Activated CD8-positive, alpha-beta memory T cell treated with anti-CD3 and anti-CD28 coated beads for 24 hours (primary cell): ENCODE measurements around the gene PGA3.
"Not testable (repeated sequence)": the region's sequence is repeated elsewhere in the genome, so short reads cannot be mapped to it uniquely, and the experiment has no call there.

Source experiments
- DNase-seq: peaks from one replicate; pipeline ENCODE4 v3.0.0-alpha.2; 2020

Gene PGA3

DNA sequence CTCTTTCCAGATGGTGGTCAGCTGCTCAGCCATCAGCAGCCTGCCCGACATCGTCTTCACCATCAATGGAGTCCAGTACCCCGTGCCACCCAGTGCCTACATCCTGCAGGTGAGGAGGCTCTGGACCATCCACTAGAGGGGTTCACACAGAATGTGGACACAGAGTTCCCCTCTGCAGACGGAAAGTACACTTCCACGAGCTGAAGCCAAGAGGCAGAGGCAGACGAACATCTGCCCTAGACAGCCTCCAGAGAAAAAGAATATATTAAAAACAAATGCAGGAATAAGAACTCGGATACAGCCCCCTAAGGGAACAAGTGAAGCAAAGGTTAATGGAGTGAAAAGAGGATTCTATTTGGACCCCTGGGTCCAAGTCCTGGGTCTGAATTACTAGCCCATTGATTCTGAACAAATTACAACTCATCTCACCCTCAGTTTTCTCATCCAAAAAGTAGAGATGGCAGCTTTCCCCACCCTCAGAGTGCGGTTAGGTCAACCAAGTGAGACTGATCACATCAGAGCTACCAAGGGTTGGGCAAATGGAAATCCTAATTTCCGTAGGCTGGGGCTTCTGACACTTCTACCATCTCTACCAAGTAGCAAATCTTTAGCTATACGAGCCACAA is 8.1 kb downstream of the PGA3 start:
- DNase-seq, result not testable (repeated sequence)

DNA sequence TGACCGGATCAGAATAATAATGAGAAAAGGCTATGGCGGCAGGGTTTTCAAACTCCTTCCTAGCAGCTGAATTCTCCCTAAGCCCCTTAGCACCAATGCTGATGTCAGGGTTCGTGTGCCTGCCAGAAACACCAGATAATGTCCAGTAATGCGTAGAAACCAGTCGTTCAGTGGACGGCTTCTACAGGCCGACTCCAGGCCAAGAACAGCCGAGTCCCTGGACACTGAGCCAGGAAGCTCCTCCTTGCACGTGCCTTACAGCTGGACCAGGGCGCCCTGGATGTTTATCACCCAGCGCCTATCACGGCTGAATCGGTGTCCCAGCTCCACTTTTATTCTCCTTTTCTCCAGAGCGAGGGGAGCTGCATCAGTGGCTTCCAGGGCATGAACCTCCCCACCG is 8.9 kb downstream of the PGA3 start:
- not testable (repeated sequence) for DNase-seq

DNA sequence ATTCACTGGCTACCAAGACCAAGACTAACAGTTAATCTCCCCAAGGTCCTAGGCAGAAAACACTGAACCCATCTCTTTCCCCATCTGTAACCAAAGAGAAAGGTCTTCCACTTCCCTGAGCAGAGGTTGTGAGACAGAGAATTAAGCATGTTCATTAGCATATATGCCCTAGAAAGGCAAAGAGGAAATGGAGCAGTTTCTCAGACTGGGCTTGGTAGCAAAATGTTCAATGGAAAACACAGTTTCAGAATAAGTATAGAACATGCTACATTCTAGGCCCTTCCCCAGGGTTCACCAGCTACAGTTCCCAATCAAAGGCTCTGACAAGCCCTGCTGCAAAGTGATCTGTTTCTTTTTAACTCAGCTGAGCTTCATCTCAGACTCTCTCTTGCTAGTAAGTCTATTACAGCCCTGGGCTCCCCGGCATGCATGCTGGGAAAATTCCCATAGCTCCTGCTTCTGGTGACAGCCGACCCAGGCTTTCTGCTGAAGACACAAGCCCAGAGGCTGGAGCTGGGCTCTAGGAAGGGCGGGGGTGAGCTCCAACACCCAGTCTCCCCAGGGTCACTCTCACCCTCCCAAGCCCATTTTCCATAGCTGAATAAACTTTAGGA is 10.5 kb downstream of the PGA3 start:
- not testable (repeated sequence) for DNase-seq

DNA sequence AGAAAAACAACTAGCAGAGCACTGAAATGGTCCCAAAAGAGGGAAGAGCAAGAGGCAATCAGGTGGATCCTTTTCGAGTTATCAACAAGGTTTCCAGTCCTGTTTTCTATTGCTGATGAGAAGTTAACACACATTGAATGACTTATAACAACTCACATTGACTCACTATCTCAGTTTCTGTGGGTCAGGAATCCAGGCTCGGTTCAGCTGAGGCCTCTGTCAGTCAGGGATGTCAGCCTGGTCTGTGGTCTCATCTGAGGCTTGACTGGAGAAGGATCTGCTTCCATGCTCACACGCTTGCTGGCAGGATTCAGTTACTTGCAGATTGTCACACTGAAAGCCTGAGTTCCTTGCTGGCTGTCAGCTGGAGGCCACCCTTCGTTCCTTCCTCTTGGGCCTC is 15.0 kb downstream of the PGA3 start:
- DNase-seq, result not testable (repeated sequence)

DNA sequence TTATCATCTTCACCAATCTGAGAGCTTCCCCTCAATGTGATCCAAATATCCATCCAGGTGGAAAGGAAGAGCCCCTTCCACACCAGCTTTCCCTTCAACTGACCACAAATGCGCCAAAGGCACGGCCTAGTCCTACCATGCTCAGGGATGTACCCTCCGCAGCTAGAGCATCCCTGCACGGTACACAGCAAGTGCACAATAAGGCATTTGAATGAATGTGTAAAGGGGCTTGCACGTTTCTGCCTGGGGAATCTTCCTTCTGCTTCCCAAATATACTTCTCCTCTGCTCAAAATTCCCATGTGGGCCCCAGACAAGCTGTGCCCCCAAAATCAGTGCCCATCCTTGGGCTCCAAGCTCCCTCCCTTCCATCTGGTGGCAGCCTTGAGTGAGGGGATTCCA is 15.7 kb downstream of the PGA3 start:
- DNase-seq, result not testable (repeated sequence)

DNA sequence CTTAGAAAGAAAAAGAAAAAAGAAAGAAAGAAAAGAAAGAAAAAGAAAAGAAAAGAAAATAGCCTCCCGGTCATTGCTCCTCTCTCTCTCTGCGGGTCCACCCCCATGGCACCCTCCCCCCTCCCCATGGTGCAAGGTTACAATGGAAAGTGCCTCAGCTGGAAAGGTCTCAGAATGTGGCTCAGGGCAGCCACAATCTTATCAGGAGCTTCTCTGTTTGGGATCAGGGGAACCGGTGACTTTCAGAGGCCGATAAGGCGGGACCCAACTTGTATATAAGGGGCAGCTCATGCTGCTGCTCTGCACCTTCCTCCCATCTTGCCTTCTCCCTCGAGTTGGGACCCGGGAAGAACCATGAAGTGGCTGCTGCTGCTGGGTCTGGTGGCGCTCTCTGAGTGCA is 18.7 kb downstream of the PGA3 start, which contains the start of gene PGA4:
TSS of gene PGA4 (plus strand) at position 301 of the 400 bp plus-strand sequence. CDS start at position 355, 54 bp downstream.
- DNase-seq, result not testable (repeated sequence)

DNA sequence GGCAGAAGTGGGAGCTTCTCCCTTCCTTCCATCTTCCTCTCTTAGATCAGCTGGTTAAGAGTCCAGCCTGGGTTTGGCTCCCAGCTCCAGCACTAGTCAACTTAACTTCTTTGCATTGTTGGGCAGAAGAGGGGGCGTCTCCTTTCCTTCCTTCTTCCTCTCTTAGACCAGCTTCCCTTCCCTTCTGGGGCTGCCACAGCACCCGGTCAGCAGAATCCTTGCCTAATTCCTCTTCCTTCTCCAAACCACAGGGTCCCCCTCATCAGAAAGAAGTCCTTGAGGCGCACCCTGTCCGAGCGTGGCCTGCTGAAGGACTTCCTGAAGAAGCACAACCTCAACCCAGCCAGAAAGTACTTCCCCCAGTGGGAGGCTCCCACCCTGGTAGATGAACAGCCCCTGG is 19.4 kb downstream of the PGA3 start:
- not testable (repeated sequence) for DNase-seq

DNA sequence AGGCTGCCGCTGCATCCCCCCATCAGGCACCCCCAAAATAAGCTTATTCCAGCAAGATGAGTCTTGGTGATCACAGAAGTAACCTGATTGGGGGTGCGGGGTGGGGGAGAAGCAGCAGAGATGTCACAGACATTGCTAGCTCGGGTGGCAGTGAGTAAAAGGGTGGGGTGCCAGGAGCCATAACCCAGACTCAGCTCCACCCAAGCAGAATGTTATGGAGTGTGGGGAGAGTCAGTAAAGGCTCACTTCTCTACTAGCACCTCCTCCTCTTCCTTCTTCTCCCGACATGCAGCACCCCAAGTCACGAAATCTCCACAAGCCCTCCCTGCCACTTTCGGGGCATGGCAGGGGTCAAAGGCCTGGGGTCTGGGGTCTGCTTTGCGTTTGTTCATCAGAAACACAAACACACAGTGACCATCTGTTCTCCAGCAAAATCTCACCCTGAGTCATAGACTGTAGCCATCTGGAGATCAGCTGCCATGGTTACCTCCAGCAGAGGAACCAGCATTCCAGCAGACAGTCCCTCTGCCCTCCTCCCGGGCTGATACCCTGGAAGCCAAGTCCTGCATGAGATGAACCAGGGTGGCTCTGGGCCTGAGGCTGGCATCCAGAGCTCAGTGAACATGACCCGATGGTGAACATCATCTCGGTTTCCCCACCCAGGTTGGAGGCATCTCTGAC is 23.3 kb downstream of the PGA3 start:
- not testable (repeated sequence) for DNase-seq

DNA sequence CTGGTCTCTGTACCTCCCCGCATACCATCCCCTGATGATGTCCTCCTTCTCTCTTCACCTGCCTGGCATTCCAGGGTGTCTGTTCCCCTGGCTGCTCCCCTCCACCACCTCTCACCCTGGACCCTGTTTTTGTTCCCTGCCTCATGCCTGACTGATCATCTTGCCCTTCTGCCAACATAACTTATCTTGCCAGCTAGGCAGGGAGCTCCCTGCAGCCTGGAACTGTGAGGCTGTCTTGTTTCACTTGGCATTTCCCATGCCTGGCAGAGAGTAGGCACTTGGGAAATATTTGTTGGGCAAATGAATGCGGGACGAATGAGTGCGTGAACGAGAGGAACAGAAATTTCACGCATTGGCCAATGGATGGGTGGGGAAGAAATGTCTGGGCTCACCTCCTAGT is 26.1 kb downstream of the PGA3 start:
- DNase-seq, result not testable (repeated sequence)

DNA sequence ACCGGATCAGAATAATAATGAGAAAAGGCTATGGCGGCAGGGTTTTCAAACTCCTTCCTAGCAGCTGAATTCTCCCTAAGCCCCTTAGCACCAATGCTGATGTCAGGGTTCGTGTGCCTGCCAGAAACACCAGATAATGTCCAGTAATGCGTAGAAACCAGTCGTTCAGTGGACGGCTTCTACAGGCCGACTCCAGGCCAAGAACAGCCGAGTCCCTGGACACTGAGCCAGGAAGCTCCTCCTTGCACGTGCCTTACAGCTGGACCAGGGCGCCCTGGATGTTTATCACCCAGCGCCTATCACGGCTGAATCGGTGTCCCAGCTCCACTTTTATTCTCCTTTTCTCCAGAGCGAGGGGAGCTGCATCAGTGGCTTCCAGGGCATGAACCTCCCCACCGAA is 27.7 kb downstream of the PGA3 start:
- DNase-seq, result not testable (repeated sequence)

DNA sequence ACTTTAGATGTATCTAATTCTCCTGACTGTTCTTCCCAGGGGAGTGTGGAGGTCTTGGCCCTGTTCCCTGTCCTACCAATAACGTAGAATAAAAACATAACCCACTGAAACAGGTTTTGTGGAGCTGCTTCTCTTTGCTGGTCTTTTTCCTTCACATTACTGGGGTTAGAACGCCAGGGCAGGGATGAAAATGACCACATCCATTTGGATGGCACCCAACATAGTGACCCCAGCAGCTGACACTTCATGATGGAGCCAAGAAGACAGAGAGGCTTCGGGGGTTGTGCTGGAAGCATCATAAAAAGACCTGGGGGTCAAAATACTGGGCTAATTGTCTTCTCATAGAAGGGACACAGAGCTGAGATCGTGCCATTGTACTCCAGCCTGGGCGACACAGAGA is 28.3 kb downstream of the PGA3 start:
- not testable (repeated sequence) for DNase-seq

DNA sequence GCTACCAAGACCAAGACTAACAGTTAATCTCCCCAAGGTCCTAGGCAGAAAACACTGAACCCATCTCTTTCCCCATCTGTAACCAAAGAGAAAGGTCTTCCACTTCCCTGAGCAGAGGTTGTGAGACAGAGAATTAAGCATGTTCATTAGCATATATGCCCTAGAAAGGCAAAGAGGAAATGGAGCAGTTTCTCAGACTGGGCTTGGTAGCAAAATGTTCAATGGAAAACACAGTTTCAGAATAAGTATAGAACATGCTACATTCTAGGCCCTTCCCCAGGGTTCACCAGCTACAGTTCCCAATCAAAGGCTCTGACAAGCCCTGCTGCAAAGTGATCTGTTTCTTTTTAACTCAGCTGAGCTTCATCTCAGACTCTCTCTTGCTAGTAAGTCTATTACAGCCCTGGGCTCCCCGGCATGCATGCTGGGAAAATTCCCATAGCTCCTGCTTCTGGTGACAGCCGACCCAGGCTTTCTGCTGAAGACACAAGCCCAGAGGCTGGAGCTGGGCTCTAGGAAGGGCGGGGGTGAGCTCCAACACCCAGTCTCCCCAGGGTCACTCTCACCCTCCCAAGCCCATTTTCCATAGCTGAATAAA is 29.3 kb downstream of the PGA3 start:
- not testable (repeated sequence) for DNase-seq

DNA sequence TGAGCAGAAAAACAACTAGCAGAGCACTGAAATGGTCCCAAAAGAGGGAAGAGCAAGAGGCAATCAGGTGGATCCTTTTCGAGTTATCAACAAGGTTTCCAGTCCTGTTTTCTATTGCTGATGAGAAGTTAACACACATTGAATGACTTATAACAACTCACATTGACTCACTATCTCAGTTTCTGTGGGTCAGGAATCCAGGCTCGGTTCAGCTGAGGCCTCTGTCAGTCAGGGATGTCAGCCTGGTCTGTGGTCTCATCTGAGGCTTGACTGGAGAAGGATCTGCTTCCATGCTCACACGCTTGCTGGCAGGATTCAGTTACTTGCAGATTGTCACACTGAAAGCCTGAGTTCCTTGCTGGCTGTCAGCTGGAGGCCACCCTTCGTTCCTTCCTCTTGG is 33.8 kb downstream of the PGA3 start:
- DNase-seq, result not testable (repeated sequence)

DNA sequence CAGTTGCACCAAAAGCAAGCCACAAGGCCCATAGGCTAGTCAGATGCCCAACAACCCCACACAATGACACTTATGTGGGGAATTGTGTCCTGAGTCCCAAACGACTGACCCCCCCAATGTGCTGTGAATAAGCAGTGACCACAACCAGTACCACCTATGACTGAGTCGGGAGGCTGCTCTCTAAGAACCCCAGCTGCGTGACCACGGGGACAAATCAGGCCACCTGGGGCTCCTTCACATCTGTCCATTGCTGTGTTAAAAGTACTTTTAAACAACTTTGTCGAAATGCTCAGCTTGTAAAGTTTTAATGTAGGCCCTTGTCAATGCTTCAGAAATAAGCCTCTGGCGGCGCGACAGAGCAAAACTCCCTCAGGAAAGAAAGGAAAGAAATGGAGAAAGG is 37.0 kb downstream of the PGA3 start:
- not testable (repeated sequence) for DNase-seq

DNA sequence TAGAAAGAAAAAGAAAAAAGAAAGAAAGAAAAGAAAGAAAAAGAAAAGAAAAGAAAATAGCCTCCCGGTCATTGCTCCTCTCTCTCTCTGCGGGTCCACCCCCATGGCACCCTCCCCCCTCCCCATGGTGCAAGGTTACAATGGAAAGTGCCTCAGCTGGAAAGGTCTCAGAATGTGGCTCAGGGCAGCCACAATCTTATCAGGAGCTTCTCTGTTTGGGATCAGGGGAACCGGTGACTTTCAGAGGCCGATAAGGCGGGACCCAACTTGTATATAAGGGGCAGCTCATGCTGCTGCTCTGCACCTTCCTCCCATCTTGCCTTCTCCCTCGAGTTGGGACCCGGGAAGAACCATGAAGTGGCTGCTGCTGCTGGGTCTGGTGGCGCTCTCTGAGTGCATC is 37.6 kb downstream of the PGA3 start, which contains the start of gene PGA5:
TSS of gene PGA5 (plus strand) at position 301 of the 400 bp plus-strand sequence. CDS start at position 353, 52 bp downstream.
- not testable (repeated sequence) for DNase-seq

DNA sequence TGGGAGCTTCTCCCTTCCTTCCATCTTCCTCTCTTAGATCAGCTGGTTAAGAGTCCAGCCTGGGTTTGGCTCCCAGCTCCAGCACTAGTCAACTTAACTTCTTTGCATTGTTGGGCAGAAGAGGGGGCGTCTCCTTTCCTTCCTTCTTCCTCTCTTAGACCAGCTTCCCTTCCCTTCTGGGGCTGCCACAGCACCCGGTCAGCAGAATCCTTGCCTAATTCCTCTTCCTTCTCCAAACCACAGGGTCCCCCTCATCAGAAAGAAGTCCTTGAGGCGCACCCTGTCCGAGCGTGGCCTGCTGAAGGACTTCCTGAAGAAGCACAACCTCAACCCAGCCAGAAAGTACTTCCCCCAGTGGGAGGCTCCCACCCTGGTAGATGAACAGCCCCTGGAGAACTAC is 38.2 kb downstream of the PGA3 start:
- not testable (repeated sequence) for DNase-seq

DNA sequence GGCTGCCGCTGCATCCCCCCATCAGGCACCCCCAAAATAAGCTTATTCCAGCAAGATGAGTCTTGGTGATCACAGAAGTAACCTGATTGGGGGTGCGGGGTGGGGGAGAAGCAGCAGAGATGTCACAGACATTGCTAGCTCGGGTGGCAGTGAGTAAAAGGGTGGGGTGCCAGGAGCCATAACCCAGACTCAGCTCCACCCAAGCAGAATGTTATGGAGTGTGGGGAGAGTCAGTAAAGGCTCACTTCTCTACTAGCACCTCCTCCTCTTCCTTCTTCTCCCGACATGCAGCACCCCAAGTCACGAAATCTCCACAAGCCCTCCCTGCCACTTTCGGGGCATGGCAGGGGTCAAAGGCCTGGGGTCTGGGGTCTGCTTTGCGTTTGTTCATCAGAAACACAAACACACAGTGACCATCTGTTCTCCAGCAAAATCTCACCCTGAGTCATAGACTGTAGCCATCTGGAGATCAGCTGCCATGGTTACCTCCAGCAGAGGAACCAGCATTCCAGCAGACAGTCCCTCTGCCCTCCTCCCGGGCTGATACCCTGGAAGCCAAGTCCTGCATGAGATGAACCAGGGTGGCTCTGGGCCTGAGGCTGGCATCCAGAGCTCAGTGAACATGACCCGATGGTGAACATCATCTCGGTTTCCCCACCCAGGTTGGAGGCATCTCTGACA is 42.1 kb downstream of the PGA3 start:
- not testable (repeated sequence) for DNase-seq

DNA sequence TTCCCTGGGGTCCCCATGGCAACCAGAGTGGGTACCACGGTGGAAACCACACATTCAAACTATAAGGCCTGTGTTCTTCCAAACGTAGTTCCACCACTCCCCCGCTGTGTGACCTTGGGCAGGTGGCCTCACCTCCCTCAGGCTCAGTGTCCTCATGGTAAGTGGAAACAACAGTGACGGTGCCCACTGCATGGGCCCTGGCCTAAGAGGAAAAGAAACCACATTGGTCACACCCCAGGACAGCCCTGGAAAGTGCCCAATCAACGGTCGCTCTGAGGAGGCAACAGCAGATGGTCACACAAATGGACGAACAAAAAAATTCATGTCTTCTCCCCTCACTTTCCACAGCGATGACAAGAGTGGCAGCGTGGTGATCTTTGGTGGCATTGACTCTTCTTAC is 44.8 kb downstream of the PGA3 start:
- not testable (repeated sequence) for DNase-seq

DNA sequence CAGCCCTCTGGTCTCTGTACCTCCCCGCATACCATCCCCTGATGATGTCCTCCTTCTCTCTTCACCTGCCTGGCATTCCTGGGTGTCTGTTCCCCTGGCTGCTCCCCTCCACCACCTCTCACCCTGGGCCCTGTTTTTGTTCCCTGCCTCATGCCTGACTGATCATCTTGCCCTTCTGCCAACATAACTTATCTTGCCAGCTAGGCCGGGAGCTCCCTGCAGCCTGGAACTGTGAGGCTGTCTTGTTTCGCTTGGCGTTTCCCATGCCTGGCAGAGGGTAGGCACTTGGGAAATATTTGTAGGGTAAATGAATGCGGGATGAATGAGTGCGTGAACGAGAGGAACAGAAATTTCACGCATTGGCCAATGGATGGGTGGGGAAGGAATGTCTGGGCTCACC is 45.9 kb downstream of the PGA3 start:
- not testable (repeated sequence) for DNase-seq

DNA sequence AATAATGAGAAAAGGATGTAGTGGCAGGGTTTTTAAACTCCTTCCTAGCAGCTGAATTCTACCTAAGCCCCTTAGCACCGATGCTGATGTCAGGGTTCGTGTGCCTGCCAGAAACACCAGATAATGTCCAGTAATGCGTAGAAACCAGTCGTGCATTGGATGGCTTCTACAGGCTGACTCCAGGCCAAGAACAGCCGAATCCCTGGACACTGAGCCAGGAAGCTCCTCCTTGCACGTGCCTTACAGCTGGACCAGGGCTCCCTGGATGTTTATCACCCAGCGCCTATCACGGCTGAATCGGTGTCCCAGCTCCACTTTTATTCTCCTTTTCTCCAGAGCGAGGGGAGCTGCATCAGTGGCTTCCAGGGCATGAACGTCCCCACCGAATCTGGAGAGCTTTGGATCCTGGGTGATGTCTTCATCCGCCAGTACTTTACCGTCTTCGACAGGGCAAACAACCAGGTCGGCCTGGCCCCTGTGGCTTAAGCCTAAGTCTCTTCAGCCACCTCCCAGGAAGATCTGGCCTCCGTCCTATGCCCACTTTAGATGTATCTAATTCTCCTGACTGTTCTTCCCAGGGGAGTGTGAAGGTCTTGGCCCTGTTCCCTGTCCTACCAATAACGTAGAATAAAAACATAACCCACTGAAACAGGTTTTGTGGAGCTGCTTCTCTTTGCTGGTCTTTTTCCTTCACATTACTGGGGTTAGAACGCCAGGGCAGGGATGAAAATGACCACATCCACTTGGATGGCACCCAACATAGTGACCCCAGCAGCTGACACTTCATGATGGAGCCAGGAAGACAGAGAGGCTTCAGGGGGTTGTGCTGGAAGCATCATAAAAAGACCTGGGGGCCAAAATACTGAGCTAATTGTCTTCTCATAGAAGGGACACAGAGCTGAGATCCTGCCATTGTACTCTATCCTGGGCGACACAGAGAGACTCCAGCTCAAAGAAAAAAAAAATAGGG is 47.8 kb downstream of the PGA3 start:
- not testable (repeated sequence) for DNase-seq

DNA sequence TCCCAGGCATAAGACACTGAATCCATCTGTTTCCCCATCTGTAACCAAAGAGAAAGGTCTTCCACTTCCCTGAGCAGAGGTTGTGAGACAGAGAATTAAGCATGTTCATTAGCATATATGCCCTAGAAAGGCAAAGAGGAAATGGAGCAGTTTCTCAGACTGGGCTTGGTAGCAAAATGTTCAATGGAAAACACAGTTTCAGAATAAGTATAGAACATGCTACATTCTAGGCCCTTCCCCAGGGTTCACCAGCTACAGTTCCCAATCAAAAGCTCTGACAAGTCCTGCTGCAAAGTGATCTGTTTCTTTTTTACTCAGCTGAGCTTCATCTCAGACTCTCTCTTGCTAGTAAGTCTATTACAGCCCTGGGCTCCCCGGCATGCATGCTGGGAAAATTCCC is 49.0 kb downstream of the PGA3 start:
- DNase-seq, result not testable (repeated sequence)
